Esophagus mucosa (tissue), 1 donor: Measurements from ENCODE around the gene FOXL1. TPM values are rescaled to one million over a fixed set of nuclear protein-coding genes. Genes with fewer than 3 reads are reported as not detected.

Experiments used
- ATAC-seq: fragments of 200-7000 bp; cut with Tn5 transposase; one replicate; pipeline ENCODE4 v1.9.1; 2020
- total RNA-seq: library from RNA; stranded (reverse); gene quantifications from one replicate; pipeline ENCODE4 v1.2.4, GENCODE V29; 2023
- donor health status: DM: yes; HTN: yes; CAD: no.

FOXL1 gene
- total RNA-seq, 1 donor from 2014 or later = 0.08 TPM

GRCh38 chr16:86568677-86569623, 9.4 kb upstream of the FOXL1 start:
- no peak for ATAC-seq

- no peak for ATAC-seq
These were observed 8.5 kb upstream of the FOXL1 start for GRCh38 chr16:86569701-86570447.

- no peak for ATAC-seq
These were observed 7.5 kb upstream of the FOXL1 start for GRCh38 chr16:86570558-86571529.

GRCh38 chr16:86571530-86571915, 6.8 kb upstream of the FOXL1 start:
- ATAC-seq = no peak

- no peak for ATAC-seq
These were observed 6.3 kb upstream of the FOXL1 start for GRCh38 chr16:86572041-86572521.

GRCh38 chr16:86572606-86573005, 5.7 kb upstream of the FOXL1 start:
- ATAC-seq = no peak

- no peak for ATAC-seq
These were observed 5.1 kb upstream of the FOXL1 start for GRCh38 chr16:86573215-86573614.

GRCh38 chr16:86573646-86574508, 4.5 kb upstream of the FOXL1 start:
- no peak for ATAC-seq

GRCh38 chr16:86574646-86575045, 3.7 kb upstream of the FOXL1 start:
- ATAC-seq = no peak

- ATAC-seq = no peak
These were observed 3.2 kb upstream of the FOXL1 start for GRCh38 chr16:86575095-86575685.

GRCh38 chr16:86575754-86576557, 2.4 kb upstream of the FOXL1 start:
- peak; percentile 75 for ATAC-seq

- ATAC-seq = peak; percentile 21
These were observed 1.6 kb upstream of the FOXL1 start for GRCh38 chr16:86576591-86577313.

- no peak for ATAC-seq
These were observed 906 bp upstream of the FOXL1 start for GRCh38 chr16:86577314-86577971.

GRCh38 chr16:86578611-86579267, 390 bp downstream of the FOXL1 start:
- ATAC-seq = no peak

- no peak for ATAC-seq
These were observed 1.1 kb downstream of the FOXL1 start for GRCh38 chr16:86579268-86580062.

GRCh38 chr16:86580063-86580790, 1.9 kb downstream of the FOXL1 start:
- no peak for ATAC-seq

GRCh38 chr16:86580791-86581170, 2.4 kb downstream of the FOXL1 start:
- ATAC-seq = no peak
